HEK293T (cell line): ENCODE data around the gene PRMT1.

Experiments used
- BHLHE40 ChIP-seq: fragments of 450-650 bp; IDR thresholded peaks from 2 replicates; pipeline ENCODE4 v1.6.1; 2016; ENCODE audit warnings: mild to moderate bottlenecking, moderate library complexity, borderline replicate concordance
- FOXA1 ChIP-seq: fragments of 450-650 bp; IDR thresholded peaks from 2 replicates; pipeline ENCODE4 v1.6.1; 2016; ENCODE audit warnings: mild to moderate bottlenecking
- FOXK2 ChIP-seq: fragments of 450-650 bp; IDR thresholded peaks from 2 replicates; pipeline ENCODE4 v1.6.1; 2016; ENCODE audit warnings: mild to moderate bottlenecking
- FOXM1 ChIP-seq: fragments of 450-650 bp; IDR thresholded peaks from 2 replicates; pipeline ENCODE4 v1.6.1; 2017; ENCODE audit warnings: mild to moderate bottlenecking, borderline replicate concordance
- LEF1 ChIP-seq: fragments of 450-650 bp; IDR thresholded peaks from 2 replicates; pipeline ENCODE4 v1.6.1; 2017; ENCODE audit warnings: mild to moderate bottlenecking, borderline replicate concordance
- NFRKB ChIP-seq: fragments of 450-650 bp; IDR thresholded peaks from 2 replicates; pipeline ENCODE4 v1.6.1; 2016; ENCODE audit warnings: mild to moderate bottlenecking, moderate library complexity
- PKNOX1 ChIP-seq: fragments of 450-650 bp; IDR thresholded peaks from 2 replicates; pipeline ENCODE4 v1.6.1; 2016
- ZNF384 ChIP-seq: fragments of 450-650 bp; IDR thresholded peaks from 2 replicates; pipeline ENCODE4 v1.6.1; 2016

- TF ChIP-seq FOXA1 (no peak), BHLHE40 (no peak), NFRKB (no peak), ZNF384 (no peak), PKNOX1 (no peak), LEF1 (no peak), FOXM1 (no peak), FOXK2 (no peak)
Measured at GRCh38 chr19:49684251-49684982, 7.3 kb downstream of the PRMT1 start.
